ENCODE data around the gene PNMA8A.
"Not testable (repeated sequence)": the region's sequence is repeated elsewhere in the genome, so short reads cannot be mapped to it uniquely, and the experiment has no call there.

Gene PNMA8A

DNA sequence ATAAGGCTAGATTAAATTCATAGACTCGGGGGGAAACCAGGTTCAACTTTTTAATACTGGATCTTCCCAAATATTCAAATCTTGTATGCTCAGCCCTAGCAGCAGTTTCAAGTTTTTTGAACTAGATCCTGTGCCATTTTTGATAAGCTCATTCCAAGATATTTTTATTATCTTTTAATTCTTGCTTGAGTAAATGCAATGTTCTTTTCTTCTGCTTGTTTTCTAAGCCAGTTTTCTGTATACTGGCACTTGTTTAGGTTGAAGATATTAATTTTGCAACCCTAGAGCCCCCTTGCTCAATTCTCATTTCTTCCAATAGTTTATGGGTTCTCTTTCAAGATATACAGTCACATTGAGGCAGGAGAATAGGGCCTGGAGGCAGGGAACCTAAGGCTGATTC is 29.5 kb downstream of the PNMA8A start:
- Histone ChIP-seq H3K27ac (ENCODE audit: low read depth, low read length) (no peak overlapping the region), H3K79me2 (ENCODE audit: control insufficient read depth, insufficient read depth, low read length, poor library complexity) (no peaks in the 10 kb centered on the region), H4K91ac (ENCODE audit: low read depth, low read length) (no peak overlapping the region), H3K36me3 (ENCODE audit: control insufficient read depth in 1 of 2, insufficient read depth in 2 of 2, low read length in 2 of 2) (no peaks in the 10 kb centered on the region), H3K9me3 (ENCODE audit: insufficient read depth, low read depth, low read length) (no peaks in the 10 kb centered on the region), H3K4me2 (ENCODE audit: low read length) (no peak overlapping the region), H3K4ac (ENCODE audit: low read depth, low read length) (no peak overlapping the region), H2AK5ac (ENCODE audit: low read length) (no peak overlapping the region), H3K18ac (ENCODE audit: low read length) (no peak overlapping the region), H3K9ac (ENCODE audit: low read length) (no peak overlapping the region), H3K4me1 (ENCODE audit: control insufficient read depth in 1 of 2, insufficient read depth in 2 of 2, low read length in 2 of 2) (no peaks in the 10 kb centered on the region), H3K27me3 (ENCODE audit: insufficient read depth, low read length) (no peaks in the 10 kb centered on the region), H4K8ac (ENCODE audit: low read depth, low read length) (no peak overlapping the region), H3K14ac (ENCODE audit: low read length) (no peak overlapping the region), H2AFZ (ENCODE audit: insufficient read depth, low read length, poor library complexity) (no peak overlapping the region), H3K79me1 (ENCODE audit: low read length) (no peaks in the 10 kb centered on the region), H4K12ac (ENCODE audit: low read depth, low read length) (no peak overlapping the region), H3K4me3 (ENCODE audit: low read depth, low read length) (no peak overlapping the region), H2BK120ac (ENCODE audit: insufficient read depth, low read length, poor library complexity) (no peak overlapping the region), H3K23ac (ENCODE audit: low read length) (no peak overlapping the region), H2BK5ac (ENCODE audit: low read depth, low read length, poor library complexity) (no peak overlapping the region), H2BK12ac (ENCODE audit: low read length) (no peak overlapping the region)
- no peak for DNase-seq
- WGBS (ENCODE audit: extremely low coverage, insufficient coverage, insufficient read length): no CpG with 5 or more reads among the region's 1 CpG

DNA sequence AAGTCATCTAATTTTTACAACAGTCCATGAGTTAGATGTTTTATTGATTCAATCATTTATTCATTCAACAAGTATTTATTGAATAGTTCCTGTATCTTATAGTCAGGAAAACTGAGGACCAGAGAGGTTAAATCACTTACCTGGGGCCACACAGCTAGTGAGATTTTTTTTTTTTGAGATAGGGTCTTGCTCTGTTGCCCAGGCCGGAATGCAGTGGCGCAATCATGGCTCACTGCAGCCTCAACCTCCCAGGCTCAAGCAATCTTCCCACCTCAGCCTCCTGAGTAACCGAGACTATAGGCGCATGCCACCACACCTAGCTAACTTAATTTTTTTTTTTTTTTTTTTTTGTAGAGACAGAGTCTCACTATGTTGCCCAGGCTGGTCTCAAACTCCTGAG is 35.7 kb downstream of the PNMA8A start:
- H3K9ac ChIP-seq (ENCODE audit: low read length); H3K4me1 ChIP-seq (ENCODE audit: control insufficient read depth in 1 of 2, insufficient read depth in 2 of 2, low read length in 2 of 2); H2AK5ac ChIP-seq (ENCODE audit: low read length); H3K4ac ChIP-seq (ENCODE audit: low read depth, low read length); H3K4me2 ChIP-seq (ENCODE audit: low read length); H3K23ac ChIP-seq (ENCODE audit: low read length); H3K18ac ChIP-seq (ENCODE audit: low read length); H3K4me3 ChIP-seq (ENCODE audit: low read depth, low read length); DNase-seq; H3K79me2 ChIP-seq (ENCODE audit: control insufficient read depth, insufficient read depth, low read length, poor library complexity); H2BK5ac ChIP-seq (ENCODE audit: low read depth, low read length, poor library complexity); H3K14ac ChIP-seq (ENCODE audit: low read length); H2BK120ac ChIP-seq (ENCODE audit: insufficient read depth, low read length, poor library complexity); H4K8ac ChIP-seq (ENCODE audit: low read depth, low read length); H3K36me3 ChIP-seq (ENCODE audit: control insufficient read depth in 1 of 2, insufficient read depth in 2 of 2, low read length in 2 of 2); H2BK12ac ChIP-seq (ENCODE audit: low read length); H3K27me3 ChIP-seq (ENCODE audit: insufficient read depth, low read length); H4K12ac ChIP-seq (ENCODE audit: low read depth, low read length); H3K9me3 ChIP-seq (ENCODE audit: insufficient read depth, low read depth, low read length); H2AFZ ChIP-seq (ENCODE audit: insufficient read depth, low read length, poor library complexity); H3K27ac ChIP-seq (ENCODE audit: low read depth, low read length); H4K91ac ChIP-seq (ENCODE audit: low read depth, low read length); H3K79me1 ChIP-seq (ENCODE audit: low read length): not testable (repeated sequence)
- no CpG with 5 or more reads among the region's 4 CpGs for WGBS (ENCODE audit: extremely low coverage, insufficient coverage, insufficient read length)

DNA sequence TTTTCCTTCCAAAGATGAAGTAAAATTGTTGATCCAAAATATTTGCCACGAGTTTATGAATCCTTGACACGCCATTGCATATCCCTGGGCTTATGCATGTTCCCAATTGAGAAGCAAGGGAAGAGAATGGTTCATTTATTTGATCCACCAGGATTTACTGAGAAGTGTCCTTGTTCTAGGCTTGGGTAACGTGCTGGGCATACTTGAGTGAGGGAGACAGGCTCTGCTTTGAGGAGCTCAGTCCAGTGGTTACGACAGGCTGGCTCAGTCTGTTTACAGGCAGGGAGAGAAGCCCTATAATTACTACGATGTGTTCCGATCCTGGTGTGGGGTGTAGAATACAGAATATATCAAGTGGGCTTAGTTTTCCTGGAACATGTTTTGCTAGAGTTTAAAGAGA is 36.4 kb downstream of the PNMA8A start:
- Histone ChIP-seq H4K91ac (ENCODE audit: low read depth, low read length) (no peak overlapping the region), H2BK12ac (ENCODE audit: low read length) (no peak overlapping the region), H3K79me1 (ENCODE audit: low read length) (no peaks in the 10 kb centered on the region), H3K27me3 (ENCODE audit: insufficient read depth, low read length) (no peaks in the 10 kb centered on the region), H4K12ac (ENCODE audit: low read depth, low read length) (no peak overlapping the region), H3K4ac (ENCODE audit: low read depth, low read length) (no peak overlapping the region), H3K79me2 (ENCODE audit: control insufficient read depth, insufficient read depth, low read length, poor library complexity) (no peaks in the 10 kb centered on the region), H2AFZ (ENCODE audit: insufficient read depth, low read length, poor library complexity) (no peak overlapping the region), H3K14ac (ENCODE audit: low read length) (no peak overlapping the region), H3K4me2 (ENCODE audit: low read length) (no peak overlapping the region), H4K8ac (ENCODE audit: low read depth, low read length) (no peak overlapping the region), H3K9me3 (ENCODE audit: insufficient read depth, low read depth, low read length) (no peaks in the 10 kb centered on the region), H3K36me3 (ENCODE audit: control insufficient read depth in 1 of 2, insufficient read depth in 2 of 2, low read length in 2 of 2) (no peaks in the 10 kb centered on the region), H2AK5ac (ENCODE audit: low read length) (no peak overlapping the region), H2BK5ac (ENCODE audit: low read depth, low read length, poor library complexity) (no peak overlapping the region), H3K9ac (ENCODE audit: low read length) (peak overlapping the region; percentile 12), H3K18ac (ENCODE audit: low read length) (no peak overlapping the region), H3K4me3 (ENCODE audit: low read depth, low read length) (no peak overlapping the region), H2BK120ac (ENCODE audit: insufficient read depth, low read length, poor library complexity) (no peak overlapping the region), H3K27ac (ENCODE audit: low read depth, low read length) (no peak overlapping the region), H3K4me1 (ENCODE audit: control insufficient read depth in 1 of 2, insufficient read depth in 2 of 2, low read length in 2 of 2) (no peaks in the 10 kb centered on the region), H3K23ac (ENCODE audit: low read length) (peak overlapping the region; percentile 89)
- no CpG with 5 or more reads among the region's 6 CpGs for WGBS (ENCODE audit: extremely low coverage, insufficient coverage, insufficient read length)
- DNase-seq: no peak

DNA sequence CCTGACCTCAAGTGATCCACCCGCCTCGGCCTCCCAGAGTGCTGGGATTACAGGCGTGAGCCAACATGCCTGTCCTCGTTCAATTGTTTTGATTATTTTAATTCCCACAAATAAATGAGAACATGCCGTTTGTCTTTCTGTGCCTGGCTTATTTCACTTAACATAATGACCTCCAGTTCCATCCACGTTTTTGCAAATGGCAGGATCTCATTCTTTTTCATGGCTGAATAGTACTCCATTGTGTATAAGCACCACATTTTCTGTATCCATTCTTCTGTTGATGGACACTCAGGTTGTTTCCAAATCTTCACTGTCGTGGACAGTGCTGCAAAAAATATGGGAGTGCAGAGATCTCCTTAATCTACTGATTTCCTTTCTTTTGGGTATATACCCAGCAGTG is 37.9 kb downstream of the PNMA8A start:
- no CpG with 5 or more reads among the region's 7 CpGs for WGBS (ENCODE audit: extremely low coverage, insufficient coverage, insufficient read length)
- not testable (repeated sequence) for H2BK5ac ChIP-seq (ENCODE audit: low read depth, low read length, poor library complexity); H3K9me3 ChIP-seq (ENCODE audit: insufficient read depth, low read depth, low read length); H3K23ac ChIP-seq (ENCODE audit: low read length); H3K18ac ChIP-seq (ENCODE audit: low read length); H2AFZ ChIP-seq (ENCODE audit: insufficient read depth, low read length, poor library complexity); H3K9ac ChIP-seq (ENCODE audit: low read length); H4K12ac ChIP-seq (ENCODE audit: low read depth, low read length); H3K79me1 ChIP-seq (ENCODE audit: low read length); H3K14ac ChIP-seq (ENCODE audit: low read length); DNase-seq; H3K27ac ChIP-seq (ENCODE audit: low read depth, low read length); H4K8ac ChIP-seq (ENCODE audit: low read depth, low read length); H3K4me2 ChIP-seq (ENCODE audit: low read length); H2BK120ac ChIP-seq (ENCODE audit: insufficient read depth, low read length, poor library complexity); H2BK12ac ChIP-seq (ENCODE audit: low read length); H3K36me3 ChIP-seq (ENCODE audit: control insufficient read depth in 1 of 2, insufficient read depth in 2 of 2, low read length in 2 of 2); H2AK5ac ChIP-seq (ENCODE audit: low read length); H3K79me2 ChIP-seq (ENCODE audit: control insufficient read depth, insufficient read depth, low read length, poor library complexity); H3K4ac ChIP-seq (ENCODE audit: low read depth, low read length); H3K27me3 ChIP-seq (ENCODE audit: insufficient read depth, low read length); H3K4me3 ChIP-seq (ENCODE audit: low read depth, low read length); H4K91ac ChIP-seq (ENCODE audit: low read depth, low read length); H3K4me1 ChIP-seq (ENCODE audit: control insufficient read depth in 1 of 2, insufficient read depth in 2 of 2, low read length in 2 of 2)

Data from trophoblast cell (in vitro differentiated cells and primary cell).